Stomach (tissue), 4 donors: ENCODE results near the gene FAM168A.

ENCODE experiments used
- CTCF ChIP-seq, 7 experiments: fragments of 450-650 bp in 4 of 7; fragments of 200-600 bp in 3 of 7; sonication (generic) in 3 of 7; IDR thresholded peaks; one replicate each; pipeline ENCODE4 v1.5.1; 2016 to 2019; ENCODE audit warnings: antibody characterized with exemption in 7 of 7, control low read depth in 2 of 7, mild to moderate bottlenecking in 1 of 7
- EP300 ChIP-seq: sonication (generic); formaldehyde crosslinking; IDR thresholded peaks from one replicate; pipeline ENCODE4 v1.6.1; 2017; ENCODE audit warnings: antibody characterized with exemption
- POLR2A ChIP-seq, 4 donors: fragments of 450-650 bp; IDR thresholded peaks; one replicate each; pipeline ENCODE4 v1.6.1; 2016; ENCODE audit warnings: antibody characterized with exemption in 4 of 4, control low read depth in 2 of 4, mild to moderate bottlenecking in 1 of 4, moderate library complexity in 1 of 4
- POLR2AphosphoS5 ChIP-seq, 3 donors: sonication (generic); formaldehyde crosslinking; IDR thresholded peaks; one replicate each; pipeline ENCODE4 v1.6.1; 2016; ENCODE audit warnings: antibody characterized with exemption in 3 of 3

- no peak for TF ChIP-seq CTCF (IDR thresholded peaks at IDR 0.05)
- TF ChIP-seq POLR2A (IDR thresholded peaks at IDR 0.05) = no peak
- TF ChIP-seq POLR2AphosphoS5 (IDR thresholded peaks at IDR 0.05) = no peak
- no peak for TF ChIP-seq EP300
Measured at GRCh38 chr11:73394416-73395296, 203.3 kb downstream of the FAM168A start.
